Measurements from ENCODE around the gene PPIA. TPM values are rescaled to one million over a fixed set of nuclear protein-coding genes. Genes with fewer than 3 reads are reported as not detected.
A peak's percentile ranks its signal among the peaks of the same experiment; 100 is the strongest.
"Not testable (repeated sequence)": the region's sequence is repeated elsewhere in the genome, so short reads cannot be mapped to it uniquely, and the experiment has no call there.

Gene PPIA
- polyA plus RNA-seq, 2 donors = 4,205 to 4,319 TPM

- Histone ChIP-seq H3K27me3 (ENCODE audit: control insufficient read depth in 1 of 2, insufficient read depth in 2 of 2, low read length in 2 of 2) (no peaks in the 10 kb centered on the region), H3K36me3 (ENCODE audit: control insufficient read depth in 2 of 2, insufficient read depth in 2 of 2, low read length in 1 of 2) (peaks cover 14 to 34% of the 10 kb centered on the region in 2 donors), H3K27ac (ENCODE audit: low read depth in 2 of 2, low read length in 1 of 2) (peak overlapping the region; percentile 67 to 73), H3K4me1 (ENCODE audit: control insufficient read depth in 2 of 2, insufficient read depth in 2 of 2, low read length in 1 of 2) (peaks cover 15 to 24% of the 10 kb centered on the region in 2 donors), H3K4me3 (ENCODE audit: low read depth in 1 of 2, low read length in 2 of 2) (no peak overlapping the region), H3K9me3 (ENCODE audit: control insufficient read depth in 2 of 2, insufficient read depth in 1 of 2, low read depth in 1 of 2, low read length in 1 of 2) (no peaks in the 10 kb centered on the region)
- 49 to 57% methylated on average over 8 of the region's 8 CpGs for WGBS, 2 donors
Observed at GRCh38 chr7:44769376-44769775, 27.1 kb upstream of the PPIA start.

- no peaks in the 10 kb centered on the region for H3K27me3 ChIP-seq (ENCODE audit: control insufficient read depth in 1 of 2, insufficient read depth in 2 of 2, low read length in 2 of 2)
- 11 to 15% methylated on average over 10 of the region's 10 CpGs for WGBS, 2 donors
- H3K9me3 ChIP-seq (ENCODE audit: control insufficient read depth in 2 of 2, insufficient read depth in 1 of 2, low read depth in 1 of 2, low read length in 1 of 2) = no peaks in the 10 kb centered on the region
- no peak overlapping the region for H3K4me3 ChIP-seq (ENCODE audit: low read depth in 1 of 2, low read length in 2 of 2)
- peak overlapping the region; percentile 67 to 73 for H3K27ac ChIP-seq (ENCODE audit: low read depth in 2 of 2, low read length in 1 of 2)
- peaks cover 15 to 24% of the 10 kb centered on the region in 2 donors for H3K4me1 ChIP-seq (ENCODE audit: control insufficient read depth in 2 of 2, insufficient read depth in 2 of 2, low read length in 1 of 2)
- H3K36me3 ChIP-seq (ENCODE audit: control insufficient read depth in 2 of 2, insufficient read depth in 2 of 2, low read length in 1 of 2) = peaks cover 9 to 30% of the 10 kb centered on the region in 2 donors
Observed at GRCh38 chr7:44769776-44770294, 26.6 kb upstream of the PPIA start.

- H3K4me3 ChIP-seq (ENCODE audit: low read depth in 1 of 2, low read length in 2 of 2) = no peak overlapping the region
- no peaks in the 10 kb centered on the region for H3K9me3 ChIP-seq (ENCODE audit: control insufficient read depth in 2 of 2, insufficient read depth in 1 of 2, low read depth in 1 of 2, low read length in 1 of 2)
- 52 to 69% methylated on average over 3 of the region's 3 CpGs for WGBS, 2 donors
- peaks cover 0 to 16% of the 10 kb centered on the region in 2 donors for H3K36me3 ChIP-seq (ENCODE audit: control insufficient read depth in 2 of 2, insufficient read depth in 2 of 2, low read length in 1 of 2)
- H3K4me1 ChIP-seq (ENCODE audit: control insufficient read depth in 2 of 2, insufficient read depth in 2 of 2, low read length in 1 of 2) = peaks cover 15 to 24% of the 10 kb centered on the region in 2 donors
- no peak overlapping the region for H3K27ac ChIP-seq (ENCODE audit: low read depth in 2 of 2, low read length in 1 of 2)
- H3K27me3 ChIP-seq (ENCODE audit: control insufficient read depth in 1 of 2, insufficient read depth in 2 of 2, low read length in 2 of 2) = no peaks in the 10 kb centered on the region
Observed at GRCh38 chr7:44771358-44771757, 25.1 kb upstream of the PPIA start.

- Histone ChIP-seq H3K27me3 (ENCODE audit: control insufficient read depth in 1 of 2, insufficient read depth in 2 of 2, low read length in 2 of 2) (no peaks in the 10 kb centered on the region), H3K27ac (ENCODE audit: low read depth in 2 of 2, low read length in 1 of 2) (no peak overlapping the region), H3K4me3 (ENCODE audit: low read depth in 1 of 2, low read length in 2 of 2) (no peak overlapping the region), H3K9me3 (ENCODE audit: control insufficient read depth in 2 of 2, insufficient read depth in 1 of 2, low read depth in 1 of 2, low read length in 1 of 2) (no peaks in the 10 kb centered on the region), H3K4me1 (ENCODE audit: control insufficient read depth in 2 of 2, insufficient read depth in 2 of 2, low read length in 1 of 2) (peaks cover 15 to 19% of the 10 kb centered on the region in 2 donors), H3K36me3 (ENCODE audit: control insufficient read depth in 2 of 2, insufficient read depth in 2 of 2, low read length in 1 of 2) (peaks cover 0 to 5% of the 10 kb centered on the region in 2 donors)
- WGBS, 2 donors = 72% methylated on average over 6 of the region's 6 CpGs
Observed at GRCh38 chr7:44772440-44772839, 24.0 kb upstream of the PPIA start.

GRCh38 chr7:44772867-44773266, 23.6 kb upstream of the PPIA start:
- Histone ChIP-seq H3K4me3 (ENCODE audit: low read depth in 1 of 2, low read length in 2 of 2) (no peak overlapping the region), H3K9me3 (ENCODE audit: control insufficient read depth in 2 of 2, insufficient read depth in 1 of 2, low read depth in 1 of 2, low read length in 1 of 2) (no peaks in the 10 kb centered on the region), H3K27me3 (ENCODE audit: control insufficient read depth in 1 of 2, insufficient read depth in 2 of 2, low read length in 2 of 2) (no peaks in the 10 kb centered on the region), H3K27ac (ENCODE audit: low read depth in 2 of 2, low read length in 1 of 2) (no peak overlapping the region), H3K4me1 (ENCODE audit: control insufficient read depth in 2 of 2, insufficient read depth in 2 of 2, low read length in 1 of 2) (peaks cover 12 to 15% of the 10 kb centered on the region in 2 donors), H3K36me3 (ENCODE audit: control insufficient read depth in 2 of 2, insufficient read depth in 2 of 2, low read length in 1 of 2) (peaks cover 0 to 1% of the 10 kb centered on the region in 2 donors)
- 75 to 76% methylated on average over 10 of the region's 10 CpGs for WGBS, 2 donors

- not testable (repeated sequence) for H3K36me3 ChIP-seq (ENCODE audit: control insufficient read depth in 2 of 2, insufficient read depth in 2 of 2, low read length in 1 of 2); H3K4me3 ChIP-seq (ENCODE audit: low read depth in 1 of 2, low read length in 2 of 2); H3K27ac ChIP-seq (ENCODE audit: low read depth in 2 of 2, low read length in 1 of 2); H3K27me3 ChIP-seq (ENCODE audit: control insufficient read depth in 1 of 2, insufficient read depth in 2 of 2, low read length in 2 of 2); H3K9me3 ChIP-seq (ENCODE audit: control insufficient read depth in 2 of 2, insufficient read depth in 1 of 2, low read depth in 1 of 2, low read length in 1 of 2); H3K4me1 ChIP-seq (ENCODE audit: control insufficient read depth in 2 of 2, insufficient read depth in 2 of 2, low read length in 1 of 2)
- 77 to 80% methylated on average over 3 of the region's 3 CpGs for WGBS, 2 donors
Observed at GRCh38 chr7:44774486-44774885, 22.0 kb upstream of the PPIA start.

- Histone ChIP-seq H3K36me3 (ENCODE audit: control insufficient read depth in 2 of 2, insufficient read depth in 2 of 2, low read length in 1 of 2) (no peaks in the 10 kb centered on the region), H3K4me3 (ENCODE audit: low read depth in 1 of 2, low read length in 2 of 2) (no peak overlapping the region), H3K27ac (ENCODE audit: low read depth in 2 of 2, low read length in 1 of 2) (no peak overlapping the region), H3K4me1 (ENCODE audit: control insufficient read depth in 2 of 2, insufficient read depth in 2 of 2, low read length in 1 of 2) (peaks cover 0 to 3% of the 10 kb centered on the region in 2 donors), H3K27me3 (ENCODE audit: control insufficient read depth in 1 of 2, insufficient read depth in 2 of 2, low read length in 2 of 2) (no peaks in the 10 kb centered on the region), H3K9me3 (ENCODE audit: control insufficient read depth in 2 of 2, insufficient read depth in 1 of 2, low read depth in 1 of 2, low read length in 1 of 2) (no peaks in the 10 kb centered on the region)
- 88 to 91% methylated on average over 6 of the region's 6 CpGs for WGBS, 2 donors
Observed at GRCh38 chr7:44775383-44776107, 20.9 kb upstream of the PPIA start.

- 44 to 58% methylated on average over 3 of the region's 3 CpGs for WGBS, 2 donors
Observed at GRCh38 chr7:44776211-44776610, 20.3 kb upstream of the PPIA start.

GRCh38 chr7:44782460-44782859, 14.0 kb upstream of the PPIA start:
- peaks cover 2 to 4% of the 10 kb centered on the region in 2 donors for H3K4me1 ChIP-seq (ENCODE audit: control insufficient read depth in 2 of 2, insufficient read depth in 2 of 2, low read length in 1 of 2)
- WGBS, 2 donors = 92 to 100% methylated on average over 1 of the region's 1 CpG

More at GRCh38 chr7:44776211-44776610, 20.3 kb upstream of the PPIA start:
- Histone ChIP-seq H3K27ac (ENCODE audit: low read depth in 2 of 2, low read length in 1 of 2) (no peak overlapping the region), H3K4me3 (ENCODE audit: low read depth in 1 of 2, low read length in 2 of 2) (no peak overlapping the region), H3K4me1 (ENCODE audit: control insufficient read depth in 2 of 2, insufficient read depth in 2 of 2, low read length in 1 of 2) (peaks cover 2 to 7% of the 10 kb centered on the region in 2 donors), H3K27me3 (ENCODE audit: control insufficient read depth in 1 of 2, insufficient read depth in 2 of 2, low read length in 2 of 2) (no peaks in the 10 kb centered on the region), H3K36me3 (ENCODE audit: control insufficient read depth in 2 of 2, insufficient read depth in 2 of 2, low read length in 1 of 2) (no peaks in the 10 kb centered on the region), H3K9me3 (ENCODE audit: control insufficient read depth in 2 of 2, insufficient read depth in 1 of 2, low read depth in 1 of 2, low read length in 1 of 2) (no peaks in the 10 kb centered on the region)

GRCh38 chr7:44783407-44783806, 13.1 kb upstream of the PPIA start:
- Histone ChIP-seq H3K4me1 (ENCODE audit: control insufficient read depth in 2 of 2, insufficient read depth in 2 of 2, low read length in 1 of 2) (peaks cover 2 to 4% of the 10 kb centered on the region in 2 donors), H3K27ac (ENCODE audit: low read depth in 2 of 2, low read length in 1 of 2) (no peak overlapping the region), H3K4me3 (ENCODE audit: low read depth in 1 of 2, low read length in 2 of 2) (no peak overlapping the region), H3K36me3 (ENCODE audit: control insufficient read depth in 2 of 2, insufficient read depth in 2 of 2, low read length in 1 of 2) (no peaks in the 10 kb centered on the region), H3K27me3 (ENCODE audit: control insufficient read depth in 1 of 2, insufficient read depth in 2 of 2, low read length in 2 of 2) (no peaks in the 10 kb centered on the region), H3K9me3 (ENCODE audit: control insufficient read depth in 2 of 2, insufficient read depth in 1 of 2, low read depth in 1 of 2, low read length in 1 of 2) (peaks cover 0 to 4% of the 10 kb centered on the region in 2 donors)

More at GRCh38 chr7:44782460-44782859, 14.0 kb upstream of the PPIA start:
- Histone ChIP-seq H3K27ac (ENCODE audit: low read depth in 2 of 2, low read length in 1 of 2) (no peak overlapping the region), H3K9me3 (ENCODE audit: control insufficient read depth in 2 of 2, insufficient read depth in 1 of 2, low read depth in 1 of 2, low read length in 1 of 2) (peaks cover 0 to 4% of the 10 kb centered on the region in 2 donors), H3K36me3 (ENCODE audit: control insufficient read depth in 2 of 2, insufficient read depth in 2 of 2, low read length in 1 of 2) (no peaks in the 10 kb centered on the region), H3K27me3 (ENCODE audit: control insufficient read depth in 1 of 2, insufficient read depth in 2 of 2, low read length in 2 of 2) (no peaks in the 10 kb centered on the region), H3K4me3 (ENCODE audit: low read depth in 1 of 2, low read length in 2 of 2) (no peak overlapping the region)
